Measurements from ENCODE around the gene PMIS2. TPM values are rescaled to one million over a fixed set of nuclear protein-coding genes. Genes with fewer than 3 reads are reported as not detected.

PMIS2 gene
- total and polyA plus RNA-seq, 3 donors from 2014 or later = 0.74 to 2.0 TPM; not detected in 1

- intact Hi-C loops (cut with DNase I; ENCODE audit: low total_unique reads) = loop anchor here (10.0 kb wide), 2 partner anchors 101 to 171 kb away; partner anchors contain the start of genes COX6B1, ETV2 and KMT2B
- no peak overlapping the region for H3K4me3 ChIP-seq
- no peak for TF ChIP-seq CTCF (IDR thresholded peaks at IDR 0.05)
- TF ChIP-seq POLR2A (IDR thresholded peaks at IDR 0.05) = no peak
- peaks cover 13% of the 10 kb centered on the region for H3K4me1 ChIP-seq
- WGBS, 2 donors = 95 to 96% methylated on average over 14 to 15 of the region's 15 CpGs
- no peak overlapping the region for H3K27ac ChIP-seq
- H3K9me3 ChIP-seq = no peaks in the 10 kb centered on the region
- H3K27me3 ChIP-seq = no peaks in the 10 kb centered on the region
- no peaks in the 10 kb centered on the region for H3K36me3 ChIP-seq (ENCODE audit: low read depth, missing control alignments)
- no peak for DNase-seq
Measured at GRCh38 chr19:35543280-35544109, 42.5 kb upstream of the PMIS2 start.

- Histone ChIP-seq H3K9me3 (no peaks in the 10 kb centered on the region), H3K36me3 (ENCODE audit: low read depth, missing control alignments) (no peaks in the 10 kb centered on the region), H3K27ac (no peak overlapping the region), H3K27me3 (no peaks in the 10 kb centered on the region), H3K4me1 (peaks cover 13% of the 10 kb centered on the region), H3K4me3 (peak overlapping the region in 1 of 2 donors; percentile 93)
- intact Hi-C loops (cut with DNase I; ENCODE audit: low total_unique reads) = loop anchor here (10.0 kb wide), 2 partner anchors 101 to 171 kb away; partner anchors contain the start of genes COX6B1, ETV2 and KMT2B
- TF ChIP-seq CTCF (IDR thresholded peaks at IDR 0.05) (no peak), POLR2A (IDR thresholded peaks at IDR 0.05) (no peak)
- no peak for DNase-seq
- WGBS, 2 donors = 64 to 65% methylated on average over 3 of the region's 3 CpGs
Measured at GRCh38 chr19:35544110-35544802, 41.7 kb upstream of the PMIS2 start.

- H3K4me1 ChIP-seq = peaks cover 13% of the 10 kb centered on the region
- no peaks in the 10 kb centered on the region for H3K27me3 ChIP-seq
- WGBS, 2 donors = 0 to 1% methylated on average over 18 to 61 of the region's 85 CpGs
- no peaks in the 10 kb centered on the region for H3K36me3 ChIP-seq (ENCODE audit: low read depth, missing control alignments)
- no peaks in the 10 kb centered on the region for H3K9me3 ChIP-seq
- H3K27ac ChIP-seq = peak within 1 kb of the TSS; percentile 34 to 81
- intact Hi-C loops (cut with DNase I; ENCODE audit: low total_unique reads) = loop anchor here (10.0 kb wide), 2 partner anchors 100 to 170 kb away; partner anchors contain the start of genes COX6B1, ETV2 and KMT2B
- TF ChIP-seq POLR2A (IDR thresholded peaks at IDR 0.05) = no peak
- TF ChIP-seq CTCF (IDR thresholded peaks at IDR 0.05) = peak in 1 of 3 experiments; percentile 14
- peak; percentile 96 for DNase-seq
- peak within 1 kb of the TSS; percentile 93 for H3K4me3 ChIP-seq
Measured at GRCh38 chr19:35545001-35545854, 40.7 kb upstream of the PMIS2 start, which contains the start of gene TMEM147. Gene TMEM147 (plus strand): TSS chr19:35545626. CDS start chr19:35545740, 114 bp downstream.

- peak; percentile 33 for DNase-seq
- intact Hi-C loops (cut with DNase I; ENCODE audit: low total_unique reads) = loop anchor here (10.0 kb wide), 2 partner anchors 99 to 169 kb away; partner anchors contain the start of genes COX6B1, ETV2 and KMT2B
- no peaks in the 10 kb centered on the region for H3K36me3 ChIP-seq (ENCODE audit: low read depth, missing control alignments)
Measured at GRCh38 chr19:35545855-35546381, 40.1 kb upstream of the PMIS2 start.

More at GRCh38 chr19:35545855-35546381, 40.1 kb upstream of the PMIS2 start:
- H3K4me3 ChIP-seq = peak overlapping the region; percentile 93
- H3K27me3 ChIP-seq = no peaks in the 10 kb centered on the region
- TF ChIP-seq POLR2A (IDR thresholded peaks at IDR 0.05) = no peak
- no peak for TF ChIP-seq CTCF (IDR thresholded peaks at IDR 0.05)
- WGBS, 2 donors = 2% methylated on average over 12 to 27 of the region's 27 CpGs
- peak overlapping the region; percentile 34 to 81 for H3K27ac ChIP-seq
- no peaks in the 10 kb centered on the region for H3K9me3 ChIP-seq
- H3K4me1 ChIP-seq = peaks cover 13% of the 10 kb centered on the region
